ENCODE measurements around the gene TIGIT.

The TIGIT gene

DNA sequence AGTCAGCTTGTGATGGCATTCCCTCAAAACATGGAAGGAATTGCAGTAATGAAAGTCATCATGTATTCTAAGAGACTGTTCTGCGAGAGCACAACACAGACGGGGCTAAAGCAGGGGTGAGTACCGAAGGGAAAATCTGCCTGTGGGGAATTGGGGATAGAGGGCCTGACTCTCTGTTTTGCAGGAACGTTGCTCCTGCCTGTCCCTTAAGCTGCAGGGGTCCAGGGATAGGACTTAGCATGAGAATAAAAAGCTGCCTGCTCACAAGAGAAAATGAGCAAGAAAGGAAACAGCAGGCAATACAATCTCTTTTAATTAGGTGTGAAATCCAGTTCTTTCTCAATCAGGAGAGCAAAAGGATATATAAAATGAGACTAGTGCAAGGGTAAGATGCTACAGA lies 62.2 kb downstream of the TIGIT start:
- DNase-seq = no peak

DNA sequence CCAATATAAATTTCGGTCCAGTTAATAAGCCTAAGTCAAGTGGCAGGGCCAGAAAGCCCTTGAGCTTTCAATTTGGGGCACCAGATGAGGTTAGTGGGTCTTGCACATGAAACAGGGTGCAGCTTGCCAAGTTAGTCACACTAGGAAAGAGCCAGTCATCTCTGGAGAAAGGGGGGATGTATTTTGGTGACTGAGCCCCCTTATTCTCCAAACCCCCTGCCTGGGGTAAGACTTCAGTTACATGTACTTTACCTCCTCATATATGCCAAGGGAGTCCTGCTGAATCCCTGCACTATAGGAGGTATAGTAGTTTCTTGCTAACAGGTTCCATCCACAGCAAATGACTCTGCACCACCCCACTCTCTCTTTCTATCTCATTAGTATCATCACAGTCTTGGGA lies 62.7 kb downstream of the TIGIT start:
- no peak for DNase-seq
